Astrocyte (in vitro differentiated cells and primary cell): ENCODE measurements around the gene FARS2. TPM values are rescaled to one million over a fixed set of nuclear protein-coding genes. Genes with fewer than 3 reads are reported as not detected.

Experiments used
- DNase-seq: peaks from one replicate; pipeline ENCODE4 v3.0.0-alpha.2; 2010; ENCODE audit warnings: low read depth
- FAIRE-seq: peaks from 2 replicates; lab custom pipeline; 2011; peaks lifted over from hg19 to GRCh38; lab: Jason Lieb, UNC
- H2AFZ ChIP-seq: 2 replicates; pipeline ENCODE4 v1.6.0; 2012; ENCODE audit warnings: low read depth, low read length, inconsistent platforms
- H3K27ac ChIP-seq: 2 replicates; pipeline ENCODE4 v1.5.1; 2011; ENCODE audit warnings: low read depth, low read length, inconsistent platforms
- H3K27me3 ChIP-seq: 2 replicates; pipeline ENCODE4 v1.6.0; 2011; ENCODE audit warnings: low read length, inconsistent platforms; ENCODE audit not compliant: insufficient read depth
- H3K36me3 ChIP-seq: 2 replicates; pipeline ENCODE4 v1.5.1; 2011; ENCODE audit warnings: low read length, inconsistent platforms; ENCODE audit not compliant: insufficient read depth
- H3K4me1 ChIP-seq: 2 replicates; pipeline ENCODE4 v1.5.1; 2011; ENCODE audit warnings: low read length, inconsistent platforms; ENCODE audit not compliant: insufficient read depth
- H3K4me2 ChIP-seq: 2 replicates; pipeline ENCODE4 v1.6.0; 2012; ENCODE audit warnings: low read length, inconsistent platforms
- H3K4me3 ChIP-seq: 2 replicates; pipeline ENCODE4 v1.5.1; 2011; ENCODE audit warnings: low read depth, mild to moderate bottlenecking, low read length, inconsistent platforms; ENCODE audit not compliant: insufficient read depth
- H3K79me2 ChIP-seq: 2 replicates; pipeline ENCODE4 v1.6.0; 2012; ENCODE audit warnings: mild to moderate bottlenecking, low read length, inconsistent platforms; ENCODE audit not compliant: insufficient read depth
- H3K9ac ChIP-seq: 2 replicates; pipeline ENCODE4 v1.6.0; 2012; ENCODE audit warnings: mild to moderate bottlenecking, low read length, inconsistent platforms
- H3K9me3 ChIP-seq: 2 replicates; pipeline ENCODE4 v1.5.1; 2012; ENCODE audit warnings: low read depth, mild to moderate bottlenecking, low read length, inconsistent platforms; ENCODE audit not compliant: insufficient read depth
- H4K20me1 ChIP-seq: 2 replicates; pipeline ENCODE4 v1.6.0; 2012; ENCODE audit warnings: low read length, inconsistent platforms; ENCODE audit not compliant: insufficient read depth
- H3K27ac Mint-ChIP-seq: one replicate; pipeline ENCODE4 v1.8.0; 2021; ENCODE audit warnings: mild to moderate bottlenecking, mixed read lengths; ENCODE audit not compliant: unreplicated experiment
- H3K27me3 Mint-ChIP-seq: one replicate; pipeline ENCODE4 v1.8.0; 2021; ENCODE audit warnings: low read depth, mixed read lengths; ENCODE audit not compliant: unreplicated experiment
- H3K36me3 Mint-ChIP-seq: one replicate; pipeline ENCODE4 v1.8.0; 2021; ENCODE audit warnings: low read depth, mixed read lengths; ENCODE audit not compliant: unreplicated experiment
- H3K4me1 Mint-ChIP-seq: one replicate; pipeline ENCODE4 v1.8.0; 2021; ENCODE audit warnings: low read depth, mixed read lengths; ENCODE audit not compliant: unreplicated experiment
- H3K4me3 Mint-ChIP-seq: one replicate; pipeline ENCODE4 v1.8.0; 2021; ENCODE audit warnings: mild to moderate bottlenecking, moderate library complexity, mixed read lengths; ENCODE audit not compliant: unreplicated experiment
- H3K9me3 Mint-ChIP-seq: one replicate; pipeline ENCODE4 v1.8.0; 2021; ENCODE audit warnings: mild to moderate bottlenecking, mixed read lengths; ENCODE audit not compliant: unreplicated experiment
- CTCF ChIP-seq: IDR thresholded peaks from 2 replicates; pipeline ENCODE4 v1.5.1; 2011; ENCODE audit warnings: low read depth, mild to moderate bottlenecking, inconsistent platforms, low read length, moderate library complexity; ENCODE audit not compliant: insufficient read depth
- EZH2 ChIP-seq: IDR thresholded peaks from 2 replicates; pipeline ENCODE4 v1.6.1; 2012; ENCODE audit warnings: mild to moderate bottlenecking, low read length, inconsistent platforms; ENCODE audit not compliant: insufficient read depth
- total RNA-seq: library from RNA; stranded (reverse); gene quantifications from 2 replicates; pipeline ENCODE4 v1.2.1, GENCODE V29; 2021

Gene FARS2
- total RNA-seq, 1 donor from 2014 or later, result 13.3 TPM

- Histone ChIP-seq H3K36me3 (no peaks in the 10 kb centered on the region), H3K9me3 (no peaks in the 10 kb centered on the region), H3K27me3 (no peaks in the 10 kb centered on the region), H3K4me2 (no peak overlapping the region), H3K27ac (no peak overlapping the region), H3K4me3 (no peak overlapping the region), H3K79me2 (no peaks in the 10 kb centered on the region), H4K20me1 (no peaks in the 10 kb centered on the region), H2AFZ (no peak overlapping the region), H3K9ac (no peak overlapping the region), H3K4me1 (no peaks in the 10 kb centered on the region)
- H3K27ac Mint-ChIP-seq, result no peak overlapping the region
- H3K27me3 Mint-ChIP-seq, result no peaks in the 10 kb centered on the region
- no peaks in the 10 kb centered on the region for H3K9me3 Mint-ChIP-seq
- no peak for DNase-seq
- TF ChIP-seq CTCF (no peak), EZH2 (no peak)
- FAIRE-seq, result no peak
- no peaks in the 10 kb centered on the region for H3K36me3 Mint-ChIP-seq
- no peak overlapping the region for H3K4me3 Mint-ChIP-seq
- no peaks in the 10 kb centered on the region for H3K4me1 Mint-ChIP-seq
These were observed 150.1 kb downstream of the FARS2 start for GRCh38 chr6:5411414-5411813.

GRCh38 chr6:5412017-5412416, 150.7 kb downstream of the FARS2 start:
- TF ChIP-seq CTCF (no peak), EZH2 (no peak)
- Histone ChIP-seq H3K4me3 (no peak overlapping the region), H4K20me1 (no peaks in the 10 kb centered on the region), H3K36me3 (no peaks in the 10 kb centered on the region), H3K79me2 (no peaks in the 10 kb centered on the region), H3K27ac (no peak overlapping the region), H3K4me2 (no peak overlapping the region), H3K4me1 (no peaks in the 10 kb centered on the region), H3K9ac (no peak overlapping the region), H3K27me3 (no peaks in the 10 kb centered on the region), H3K9me3 (no peaks in the 10 kb centered on the region), H2AFZ (no peak overlapping the region)
- DNase-seq (no peak), FAIRE-seq (no peak)
- no peaks in the 10 kb centered on the region for H3K9me3 Mint-ChIP-seq
- no peaks in the 10 kb centered on the region for H3K27me3 Mint-ChIP-seq
- H3K4me1 Mint-ChIP-seq, result no peaks in the 10 kb centered on the region
- no peak overlapping the region for H3K27ac Mint-ChIP-seq
- H3K4me3 Mint-ChIP-seq, result no peak overlapping the region
- H3K36me3 Mint-ChIP-seq, result no peaks in the 10 kb centered on the region

- Histone ChIP-seq H3K4me1 (no peaks in the 10 kb centered on the region), H2AFZ (no peak overlapping the region), H3K9ac (no peak overlapping the region), H3K4me3 (no peak overlapping the region), H4K20me1 (no peaks in the 10 kb centered on the region), H3K9me3 (no peaks in the 10 kb centered on the region), H3K36me3 (no peaks in the 10 kb centered on the region), H3K79me2 (no peaks in the 10 kb centered on the region), H3K4me2 (no peak overlapping the region), H3K27me3 (no peaks in the 10 kb centered on the region), H3K27ac (no peak overlapping the region)
- Mint-ChIP-seq H3K27ac (no peak overlapping the region), H3K4me1 (no peaks in the 10 kb centered on the region), H3K9me3 (no peaks in the 10 kb centered on the region), H3K4me3 (no peak overlapping the region), H3K36me3 (no peaks in the 10 kb centered on the region), H3K27me3 (no peaks in the 10 kb centered on the region)
- FAIRE-seq (no peak), DNase-seq (no peak)
- TF ChIP-seq CTCF (no peak), EZH2 (no peak)
These were observed 151.3 kb downstream of the FARS2 start for GRCh38 chr6:5412663-5413062.
